Prostate gland (tissue), 2 donors: Measurements from ENCODE around the gene NEK6.

Experiments used
- CTCF ChIP-seq, 4 experiments: fragments of 200-600 bp in 2 of 4; fragments of 450-650 bp in 2 of 4; sonication (generic) in 2 of 4; IDR thresholded peaks; 1 replicate in 3 of 4; 2 replicates in 1 of 4; pipeline ENCODE4 v1.5.1; 2016 to 2019; ENCODE audit warnings: antibody characterized with exemption in 4 of 4, mild to moderate bottlenecking in 2 of 4, moderate library complexity in 2 of 4
- POLR2A ChIP-seq: fragments of 450-650 bp; IDR thresholded peaks from one replicate; pipeline ENCODE4 v1.6.1; 2016; ENCODE audit warnings: antibody characterized with exemption, mild to moderate bottlenecking
- POLR2AphosphoS5 ChIP-seq: sonication (generic); formaldehyde crosslinking; IDR thresholded peaks from one replicate; pipeline ENCODE4 v1.6.1; 2017; ENCODE audit warnings: antibody characterized with exemption

GRCh38 chr9:124272979-124273378 lies 15.2 kb downstream of the NEK6 start:
- TF ChIP-seq CTCF (IDR thresholded peaks at IDR 0.05) (no peak), POLR2A (no peak), POLR2AphosphoS5 (no peak)
